ENCODE data around the gene TAAR6.

- TF ChIP-seq TAF1 (IDR thresholded peaks at IDR 0.05; ENCODE audit: borderline replicate concordance, low read depth, low read length) (no peak), POLR2AphosphoS5 (IDR thresholded peaks at IDR 0.05; ENCODE audit: low read depth, low read length) (no peak)
These were observed 37.6 kb downstream of the TAAR6 start for GRCh38 chr6:132607544-132608233.

Measured in GM12892 (cell line).